ENCODE results near the gene PCDHGA9. TPM values are rescaled to one million over a fixed set of nuclear protein-coding genes. Genes with fewer than 3 reads are reported as not detected.

PCDHGA9 gene
- total and polyA plus RNA-seq, 10 of the 15 experiments (the other 5 are each of a cell fraction or from before 2014, with no cell fraction given): 0.08 to 0.63 (median 0.29) TPM; not detected in 2

DNA sequence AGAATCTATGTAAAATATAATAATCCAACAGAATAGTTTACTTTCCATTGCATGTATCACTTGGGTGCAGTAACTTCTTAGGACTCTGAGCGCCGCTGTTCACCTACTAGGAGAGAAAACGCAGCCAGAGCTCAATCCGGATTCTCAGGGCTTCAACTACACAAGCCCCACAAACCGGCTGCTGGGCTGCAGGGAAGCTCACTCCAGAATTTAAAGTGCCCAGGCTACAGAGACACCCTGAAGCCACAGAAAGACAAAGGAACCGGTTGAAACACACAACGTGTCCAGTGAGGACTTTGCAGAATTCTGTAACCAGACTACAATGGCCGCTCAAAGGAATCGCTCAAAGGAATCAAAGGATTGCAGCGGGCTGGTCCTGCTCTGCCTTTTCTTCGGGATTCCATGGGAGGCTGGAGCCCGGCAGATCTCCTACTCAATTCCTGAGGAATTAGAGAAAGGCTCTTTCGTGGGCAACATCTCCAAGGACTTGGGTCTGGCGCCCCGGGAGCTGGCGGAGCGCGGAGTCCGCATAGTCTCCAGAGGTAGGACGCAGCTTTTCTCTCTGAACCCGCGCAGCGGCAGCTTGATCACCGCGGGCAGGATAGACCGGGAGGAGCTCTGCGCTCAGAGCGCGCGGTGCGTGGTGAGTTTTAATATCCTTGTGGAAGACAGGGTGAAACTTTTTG lies 10.4 kb downstream of the PCDHGA9 start, which contains the start of gene PCDHGA10:
Gene PCDHGA10, plus strand, starts transcription at position 134 of the 686 bp plus-strand sequence. Its CDS starts 189 bp downstream, at position 323.
- 25% methylated on average over 31 of the region's 31 CpGs for WGBS (ENCODE audit: insufficient coverage, insufficient replicate concordance, low lambda C conversion rate, missing lambda C conversion rate)
- Histone ChIP-seq H3K79me2 (ENCODE audit: control insufficient read depth, insufficient read depth, low read length) (no peaks in the 10 kb centered on the region), H3K4me2 (ENCODE audit: control insufficient read depth, insufficient read depth) (peak within 1 kb of the TSS; percentile 93), H4K20me1 (ENCODE audit: control insufficient read depth, insufficient read depth) (no peaks in the 10 kb centered on the region), H3K27ac (ENCODE audit: control insufficient read depth, insufficient read depth) (no peak within 1 kb of the TSS), H3K4me1 (ENCODE audit: control insufficient read depth, insufficient read depth, low read length) (no peaks in the 10 kb centered on the region; the same call in 1 of the 2 replicates), H3K36me3 (ENCODE audit: control insufficient read depth in 2 of 2, insufficient read depth in 2 of 2, low read length in 1 of 2) (no peaks in the 10 kb centered on the region), H2AFZ (ENCODE audit: control insufficient read depth, low read depth, low read length) (peak within 1 kb of the TSS; percentile 93), H3K27me3 (replicated peaks in 1 of 2; ENCODE audit: control insufficient read depth in 2 of 2, insufficient read depth in 2 of 2, low read length in 1 of 2) (peaks cover 0 to 1% of the 10 kb centered on the region in 2 experiments; a peak in 1 of 4 replicates), H3K9me3 (replicated peaks; ENCODE audit: control insufficient read depth, insufficient read depth, low read length) (peaks cover 11% of the 10 kb centered on the region; the same call in 2 of the 3 replicates), H3K9ac (ENCODE audit: control insufficient read depth, insufficient read depth, low read length) (peak within 1 kb of the TSS; percentile 67), H3K4me3 (peak within 1 kb of the TSS; percentile 76)
- ChIA-PET SMC1A (ENCODE audit: uncharacterized antibody, unreplicated experiment) (interaction anchor here (0.6 to 7.4 kb wide), 23 partner anchors 8 to 206 kb away, joined by 3 to 67 read pairs (median 4); partner anchors contain the start of genes DIAPH1, PCDHGA11, PCDHGA12 and PCDHGA9), CTCF (interaction anchor here (0.5 to 10.9 kb wide), 53 partner anchors 8 to 548 kb away, joined by 3 to 245 read pairs (median 5); partner anchors contain the start of genes DIAPH1, PCDHB14, PCDHGA11 and PCDHGA12), POLR2A (interaction anchor here (0.7 to 1.0 kb wide), 3 partner anchors 9 to 143 kb away, joined by 3 read pairs; no protein-coding TSS in a partner anchor), RAD21 (ENCODE audit: unreplicated experiment) (interaction anchor here (0.8 to 3.3 kb wide), 27 partner anchors 8 to 329 kb away, joined by 3 to 42 read pairs (median 4); partner anchors contain the start of genes PCDHGA1, PCDHGA11, PCDHGA12 and PCDHGA4)
- DNase-seq (ENCODE audit: low read depth, low spot score) (peak; percentile 27), FAIRE-seq (peak; percentile 7), ATAC-seq (peak; percentile 89)
- BruUV-seq (replicated peaks): TSS peak; percentile 67
- intact Hi-C loops (cut with micrococcal nuclease; ENCODE audit: unreplicated experiment) (loop anchor here (1.0 to 2.0 kb wide), 2 partner anchors 92 to 145 kb away; partner anchors contain the start of gene TAF7), in situ Hi-C loops (cut with MboI) (no loop called here)
- no peak for TF ChIP-seq SMAD1 (IDR thresholded peaks at IDR 0.05; ENCODE audit: low read depth, partially characterized antibody)
- TF ChIP-seq SPI1 (IDR thresholded peaks at IDR 0.05; ENCODE audit: borderline replicate concordance, insufficient read depth, low read depth, low read length): no peak
- peak; percentile 99 for TF ChIP-seq ZSCAN29 (IDR thresholded peaks at IDR 0.05)
- 0 out of 2 replicates have a peak, but pooled peaks have one; percentile 48 for TF ChIP-seq ZNF592 (IDR thresholded peaks at IDR 0.05)
- TF ChIP-seq MYC (IDR thresholded peaks at IDR 0.05; ENCODE audit: insufficient read depth, insufficient read length, insufficient replicate concordance, low read length, severe bottlenecking): no peak
- peak; percentile 86 for TF ChIP-seq RAD21 (IDR thresholded peaks at IDR 0.05; ENCODE audit: insufficient read depth, low read depth, low read length)
- peak; percentile 77 for TF ChIP-seq SMC3 (IDR thresholded peaks at IDR 0.05; ENCODE audit: borderline replicate concordance, low read length)
- 0 out of 2 replicates have a peak, but pooled peaks have one; percentile 41 for TF ChIP-seq MTA3 (IDR thresholded peaks at IDR 0.05; ENCODE audit: borderline replicate concordance, low read length)
- TF ChIP-seq SREBF1 (IDR thresholded peaks at IDR 0.05; ENCODE audit: low read length): no peak
- TF ChIP-seq PRDM15 (CRISPR knock-in tag; IDR thresholded peaks at IDR 0.05): no peak
- TF ChIP-seq ZNF217 (IDR thresholded peaks at IDR 0.05): no peak
- no peak for TF ChIP-seq EZH2 (IDR thresholded peaks at IDR 0.05; ENCODE audit: borderline replicate concordance, control insufficient read depth, low read depth, low read length)
- no peak for TF ChIP-seq SRF (IDR thresholded peaks at IDR 0.05; ENCODE audit: low read depth in 2 of 2, low read length in 2 of 2)
- no peak for TF ChIP-seq ZBED1 (IDR thresholded peaks at IDR 0.05; ENCODE audit: borderline replicate concordance)
- TF ChIP-seq NRF1 (conservative IDR thresholded peaks at IDR 0.05; ENCODE audit: low read depth, low read length): no peak

Measured in GM12878 (cell line).